Measurements from ENCODE around the gene TBX18.
A peak's percentile ranks its signal among the peaks of the same experiment; 100 is the strongest.

The TBX18 gene

GRCh38 chr6:84764332-84765049 is at the start of gene TBX18:
Gene TBX18 (minus strand): TSS chr6:84764598. CDS start chr6:84764181, 417 bp downstream.
- Histone ChIP-seq H3K36me3 (ENCODE audit: control insufficient read depth, insufficient read depth, low read length) (no peaks in the 10 kb centered on the region), H3K9ac (ENCODE audit: low read length) (no peak within 1 kb of the TSS), H3K4me3 (ENCODE audit: low read length) (peak within 1 kb of the TSS; percentile 31), H3K27me3 (ENCODE audit: control insufficient read depth, insufficient read depth, low read length) (peaks cover 86% of the 10 kb centered on the region), H3K9me3 (ENCODE audit: control insufficient read depth, low read length) (no peaks in the 10 kb centered on the region), H3K4me1 (ENCODE audit: control insufficient read depth, insufficient read depth, low read length) (peaks cover 13% of the 10 kb centered on the region)

- Histone ChIP-seq H3K4me3 (ENCODE audit: low read length) (no peak overlapping the region), H3K9ac (ENCODE audit: low read length) (no peak overlapping the region), H3K36me3 (ENCODE audit: control insufficient read depth, insufficient read depth, low read length) (no peaks in the 10 kb centered on the region)
Observed at GRCh38 chr6:84811351-84811750, 47.0 kb upstream of the TBX18 start.

GRCh38 chr6:84809455-84809854 is 45.1 kb upstream of the TBX18 start:
- Histone ChIP-seq H3K36me3 (ENCODE audit: control insufficient read depth, insufficient read depth, low read length) (no peaks in the 10 kb centered on the region), H3K9ac (ENCODE audit: low read length) (no peak overlapping the region), H3K4me1 (ENCODE audit: control insufficient read depth, insufficient read depth, low read length) (no peaks in the 10 kb centered on the region), H3K4me3 (ENCODE audit: low read length) (no peak overlapping the region), H3K9me3 (ENCODE audit: control insufficient read depth, low read length) (no peaks in the 10 kb centered on the region), H3K27me3 (ENCODE audit: control insufficient read depth, insufficient read depth, low read length) (no peaks in the 10 kb centered on the region)

More at GRCh38 chr6:84811351-84811750, 47.0 kb upstream of the TBX18 start:
- no peaks in the 10 kb centered on the region for H3K4me1 ChIP-seq (ENCODE audit: control insufficient read depth, insufficient read depth, low read length)
- H3K9me3 ChIP-seq (ENCODE audit: control insufficient read depth, low read length), result no peaks in the 10 kb centered on the region
- H3K27me3 ChIP-seq (ENCODE audit: control insufficient read depth, insufficient read depth, low read length), result no peaks in the 10 kb centered on the region

DNA sequence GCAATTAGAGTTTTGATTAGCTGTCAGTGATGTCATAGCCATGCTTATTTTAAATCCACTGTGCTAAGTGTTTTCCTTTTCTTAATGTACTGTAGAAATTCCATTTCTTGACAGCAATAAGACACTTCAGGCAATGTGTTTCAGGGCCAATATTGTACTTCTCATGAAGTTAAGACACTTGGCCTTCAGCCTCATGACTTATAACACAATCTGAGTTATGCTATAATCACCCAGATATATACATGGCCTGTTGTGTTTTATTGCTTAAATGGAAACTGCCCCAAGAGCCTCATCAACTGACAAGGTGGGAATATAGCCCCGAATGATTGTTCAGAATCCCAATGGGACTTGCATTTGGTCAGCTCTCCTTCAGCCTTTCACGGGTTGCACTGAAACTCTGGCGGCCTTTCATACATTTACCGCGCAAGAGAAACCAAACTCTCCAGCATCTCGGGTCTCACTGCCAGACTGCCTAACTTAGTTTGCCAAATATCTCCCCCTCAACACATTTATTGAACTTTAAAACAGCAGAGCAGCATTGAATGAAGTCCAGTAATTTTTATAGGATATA is 44.2 kb upstream of the TBX18 start:
- Histone ChIP-seq H3K36me3 (ENCODE audit: control insufficient read depth, insufficient read depth, low read length) (no peaks in the 10 kb centered on the region), H3K27me3 (ENCODE audit: control insufficient read depth, insufficient read depth, low read length) (no peaks in the 10 kb centered on the region), H3K4me3 (ENCODE audit: low read length) (no peak overlapping the region), H3K4me1 (ENCODE audit: control insufficient read depth, insufficient read depth, low read length) (no peaks in the 10 kb centered on the region), H3K9ac (ENCODE audit: low read length) (no peak overlapping the region), H3K9me3 (ENCODE audit: control insufficient read depth, low read length) (no peaks in the 10 kb centered on the region)

- Histone ChIP-seq H3K4me3 (ENCODE audit: low read length) (no peak overlapping the region), H3K36me3 (ENCODE audit: control insufficient read depth, insufficient read depth, low read length) (no peaks in the 10 kb centered on the region), H3K9ac (ENCODE audit: low read length) (no peak overlapping the region), H3K9me3 (ENCODE audit: control insufficient read depth, low read length) (no peaks in the 10 kb centered on the region), H3K27me3 (ENCODE audit: control insufficient read depth, insufficient read depth, low read length) (no peaks in the 10 kb centered on the region), H3K4me1 (ENCODE audit: control insufficient read depth, insufficient read depth, low read length) (no peaks in the 10 kb centered on the region)
Observed at GRCh38 chr6:84805145-84805544, 40.7 kb upstream of the TBX18 start.

GRCh38 chr6:84804720-84805119 is 40.3 kb upstream of the TBX18 start:
- no peaks in the 10 kb centered on the region for H3K27me3 ChIP-seq (ENCODE audit: control insufficient read depth, insufficient read depth, low read length)
- no peaks in the 10 kb centered on the region for H3K4me1 ChIP-seq (ENCODE audit: control insufficient read depth, insufficient read depth, low read length)
- H3K9me3 ChIP-seq (ENCODE audit: control insufficient read depth, low read length), result no peaks in the 10 kb centered on the region
- no peak overlapping the region for H3K4me3 ChIP-seq (ENCODE audit: low read length)
- no peak overlapping the region for H3K9ac ChIP-seq (ENCODE audit: low read length)
- H3K36me3 ChIP-seq (ENCODE audit: control insufficient read depth, insufficient read depth, low read length), result no peaks in the 10 kb centered on the region

DNA sequence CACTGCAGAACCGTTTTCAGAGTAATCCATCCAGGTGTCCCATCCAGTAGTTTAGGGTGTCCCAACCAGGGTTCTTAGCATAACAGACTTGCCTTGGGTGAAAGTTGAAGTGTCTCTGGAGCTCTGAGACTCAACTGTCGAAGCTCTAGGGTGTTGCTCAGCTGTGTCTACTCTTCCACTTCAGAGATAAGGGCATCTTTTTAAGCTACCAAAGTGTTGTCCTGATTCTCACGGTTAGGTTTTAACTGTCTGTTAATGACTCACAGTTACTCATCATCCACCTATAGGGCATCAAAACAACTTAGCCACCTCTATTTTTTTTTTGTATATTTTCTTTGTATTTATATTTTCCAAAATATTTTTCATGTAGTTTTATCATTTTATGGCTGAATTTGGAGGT is 36.9 kb upstream of the TBX18 start:
- Histone ChIP-seq H3K27me3 (ENCODE audit: control insufficient read depth, insufficient read depth, low read length) (no peaks in the 10 kb centered on the region), H3K4me3 (ENCODE audit: low read length) (no peak overlapping the region), H3K9me3 (ENCODE audit: control insufficient read depth, low read length) (no peaks in the 10 kb centered on the region), H3K36me3 (ENCODE audit: control insufficient read depth, insufficient read depth, low read length) (no peaks in the 10 kb centered on the region), H3K9ac (ENCODE audit: low read length) (no peak overlapping the region), H3K4me1 (ENCODE audit: control insufficient read depth, insufficient read depth, low read length) (no peaks in the 10 kb centered on the region)

DNA sequence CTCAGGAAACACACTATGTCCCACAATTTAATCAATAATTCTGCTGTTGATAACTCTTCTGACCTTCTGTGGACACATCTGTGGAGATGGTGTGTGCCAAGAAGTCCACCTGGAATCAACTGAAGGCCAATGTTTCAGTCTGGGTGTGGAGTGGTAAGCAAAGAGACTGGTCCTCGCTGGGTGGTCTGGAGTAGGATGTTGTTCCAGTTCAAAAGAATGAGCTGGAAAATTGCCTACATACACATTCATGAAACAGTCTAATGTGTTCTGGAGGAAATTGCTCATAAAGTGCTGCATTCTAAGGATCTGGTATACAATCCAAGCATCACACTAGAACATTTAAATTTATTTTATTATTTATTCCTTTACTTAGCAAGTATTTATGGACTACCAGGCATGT is 33.9 kb upstream of the TBX18 start:
- Histone ChIP-seq H3K4me3 (ENCODE audit: low read length) (no peak overlapping the region), H3K9ac (ENCODE audit: low read length) (no peak overlapping the region), H3K9me3 (ENCODE audit: control insufficient read depth, low read length) (no peaks in the 10 kb centered on the region), H3K27me3 (ENCODE audit: control insufficient read depth, insufficient read depth, low read length) (no peaks in the 10 kb centered on the region), H3K36me3 (ENCODE audit: control insufficient read depth, insufficient read depth, low read length) (no peaks in the 10 kb centered on the region), H3K4me1 (ENCODE audit: control insufficient read depth, insufficient read depth, low read length) (no peaks in the 10 kb centered on the region)

GRCh38 chr6:84796343-84796742 is 31.9 kb upstream of the TBX18 start:
- no peak overlapping the region for H3K4me3 ChIP-seq (ENCODE audit: low read length)
- H3K36me3 ChIP-seq (ENCODE audit: control insufficient read depth, insufficient read depth, low read length), result no peaks in the 10 kb centered on the region
- H3K27me3 ChIP-seq (ENCODE audit: control insufficient read depth, insufficient read depth, low read length), result no peaks in the 10 kb centered on the region
- H3K9me3 ChIP-seq (ENCODE audit: control insufficient read depth, low read length), result no peaks in the 10 kb centered on the region
- no peak overlapping the region for H3K9ac ChIP-seq (ENCODE audit: low read length)
- no peaks in the 10 kb centered on the region for H3K4me1 ChIP-seq (ENCODE audit: control insufficient read depth, insufficient read depth, low read length)

DNA sequence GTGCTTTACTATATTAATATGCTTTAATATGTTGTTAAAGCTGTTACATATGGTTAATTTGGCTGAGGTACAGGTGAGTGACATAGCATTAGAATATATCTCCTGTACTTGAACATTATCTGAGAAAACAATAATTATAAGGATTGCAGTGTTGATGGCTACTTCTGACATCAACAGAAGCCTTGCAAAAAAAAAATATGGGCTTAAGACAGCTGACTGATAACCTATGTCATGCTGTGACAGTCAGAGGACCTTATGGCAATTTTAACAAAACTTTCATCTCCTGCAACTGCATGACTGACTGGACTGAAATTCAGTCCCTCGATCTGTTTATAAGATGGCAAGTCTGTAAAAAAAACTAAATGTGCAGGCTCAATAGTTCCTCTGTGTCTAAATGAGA is 27.5 kb upstream of the TBX18 start:
- no peak overlapping the region for H3K4me3 ChIP-seq (ENCODE audit: low read length)
- no peaks in the 10 kb centered on the region for H3K4me1 ChIP-seq (ENCODE audit: control insufficient read depth, insufficient read depth, low read length)
- no peak overlapping the region for H3K9ac ChIP-seq (ENCODE audit: low read length)

GRCh38 chr6:84791233-84791632 is 26.8 kb upstream of the TBX18 start:
- no peak overlapping the region for H3K9ac ChIP-seq (ENCODE audit: low read length)
- no peak overlapping the region for H3K4me3 ChIP-seq (ENCODE audit: low read length)
- H3K36me3 ChIP-seq (ENCODE audit: control insufficient read depth, insufficient read depth, low read length), result no peaks in the 10 kb centered on the region
- no peaks in the 10 kb centered on the region for H3K27me3 ChIP-seq (ENCODE audit: control insufficient read depth, insufficient read depth, low read length)
- H3K4me1 ChIP-seq (ENCODE audit: control insufficient read depth, insufficient read depth, low read length), result no peaks in the 10 kb centered on the region
- H3K9me3 ChIP-seq (ENCODE audit: control insufficient read depth, low read length), result no peaks in the 10 kb centered on the region

More for the DNA sequence above, 27.5 kb upstream of the TBX18 start:
- H3K27me3 ChIP-seq (ENCODE audit: control insufficient read depth, insufficient read depth, low read length), result no peaks in the 10 kb centered on the region
- H3K36me3 ChIP-seq (ENCODE audit: control insufficient read depth, insufficient read depth, low read length), result no peaks in the 10 kb centered on the region
- H3K9me3 ChIP-seq (ENCODE audit: control insufficient read depth, low read length), result no peaks in the 10 kb centered on the region

- H3K36me3 ChIP-seq (ENCODE audit: control insufficient read depth, insufficient read depth, low read length), result no peaks in the 10 kb centered on the region
- no peaks in the 10 kb centered on the region for H3K4me1 ChIP-seq (ENCODE audit: control insufficient read depth, insufficient read depth, low read length)
- no peak overlapping the region for H3K9ac ChIP-seq (ENCODE audit: low read length)
- no peak overlapping the region for H3K4me3 ChIP-seq (ENCODE audit: low read length)
- H3K9me3 ChIP-seq (ENCODE audit: control insufficient read depth, low read length), result no peaks in the 10 kb centered on the region
- H3K27me3 ChIP-seq (ENCODE audit: control insufficient read depth, insufficient read depth, low read length), result no peaks in the 10 kb centered on the region
Observed at GRCh38 chr6:84789170-84789569, 24.8 kb upstream of the TBX18 start.
